HEK293 (cell line): ENCODE results near the gene KIZ.

ENCODE experiments used
- CTCF ChIA-PET: fragments of 350-600 bp; formaldehyde crosslinking; extraction: SDS; loops from one replicate; lab custom pipeline; 2021; ENCODE audit warnings: antibody characterized with exemption; lab: Yijun Ruan, JAX
- POLR2A ChIA-PET: fragments of 300-600 bp; formaldehyde crosslinking; extraction: SDS; loops from one replicate; lab custom pipeline; 2020; ENCODE audit warnings: antibody characterized with exemption, inconsistent platforms; lab: Yijun Ruan, JAX
- H3K27ac ChIP-seq: fragments of 200-500 bp; sonication (Bioruptor generic); 2 replicates; pipeline ENCODE4 v1.5.1; 2014; ENCODE audit warnings: low read depth, low read length, control low read depth, inconsistent platforms; ENCODE audit errors: extremely low read depth
- H3K36me3 ChIP-seq, 2 experiments: fragments of 200-500 bp in 1 of 2; sonication (Bioruptor generic) in 1 of 2; 1 replicate in 1 of 2; 2 replicates in 1 of 2; pipeline ENCODE4 v1.5.1; 2014 to 2017; ENCODE audit warnings: inconsistent platforms in 2 of 2, low read length in 2 of 2; ENCODE audit not compliant: control insufficient read depth in 2 of 2, insufficient read depth in 1 of 2
- H3K4me1 ChIP-seq: fragments of 200-500 bp; sonication (Bioruptor generic); 2 replicates; pipeline ENCODE4 v1.5.1; 2014; ENCODE audit warnings: mild to moderate bottlenecking, low read length, inconsistent platforms; ENCODE audit not compliant: control insufficient read depth, insufficient read depth
- H3K4me3 ChIP-seq: 2 replicates; pipeline ENCODE4 v1.5.1; 2011; ENCODE audit warnings: low read depth, mild to moderate bottlenecking, control low read depth, low read length, moderate library complexity
- H3K9me3 ChIP-seq: fragments of 200-500 bp; sonication (Bioruptor generic); 2 replicates; pipeline ENCODE4 v1.5.1; 2014; ENCODE audit warnings: low read depth, low read length, inconsistent platforms; ENCODE audit not compliant: control insufficient read depth, insufficient read depth
- GLI2 ChIP-seq: fragments of 450-650 bp; formaldehyde crosslinking; IDR thresholded peaks from 2 replicates; pipeline ENCODE4; 2017; ENCODE audit warnings: missing biosample characterization, missing genetic modification characterization, low read depth, borderline replicate concordance
- HOXC10 ChIP-seq: sonication (generic); formaldehyde crosslinking; IDR thresholded peaks from 2 replicates; pipeline ENCODE4 v1.8.1; 2023; ENCODE audit warnings: mild to moderate bottlenecking, missing genetic modification reagents
- KLF8 ChIP-seq: fragments of 450-650 bp; formaldehyde crosslinking; IDR thresholded peaks from 2 replicates; pipeline ENCODE4 v1.5.1; 2016; ENCODE audit warnings: missing biosample characterization, missing genetic modification characterization
- SALL2 ChIP-seq: fragments of 450-650 bp; formaldehyde crosslinking; IDR thresholded peaks from 2 replicates; pipeline ENCODE4 v1.5.0; 2017; ENCODE audit warnings: missing biosample characterization, mild to moderate bottlenecking, missing genetic modification characterization, borderline replicate concordance
- TSHZ1 ChIP-seq: fragments of 450-650 bp; formaldehyde crosslinking; IDR thresholded peaks from 2 replicates; pipeline ENCODE4 v1.5.1; 2016; ENCODE audit warnings: missing biosample characterization, missing genetic modification characterization, borderline replicate concordance
- ZBTB7A ChIP-seq: fragments of 450-650 bp; formaldehyde crosslinking; IDR thresholded peaks from 2 replicates; pipeline ENCODE4 v1.5.1; 2016; ENCODE audit warnings: low read depth, missing biosample characterization, missing genetic modification characterization
- ZNF112 ChIP-seq: fragments of 450-650 bp; formaldehyde crosslinking; IDR thresholded peaks from 2 replicates; pipeline ENCODE4 v1.5.0; 2017; ENCODE audit warnings: missing biosample characterization, missing genetic modification characterization
- ZNF121 ChIP-seq: fragments of 450-650 bp; formaldehyde crosslinking; IDR thresholded peaks from 2 replicates; pipeline ENCODE4 v1.5.1; 2016; ENCODE audit warnings: missing biosample characterization, missing genetic modification characterization
- ZNF133 ChIP-seq: fragments of 450-650 bp; formaldehyde crosslinking; IDR thresholded peaks from 2 replicates; pipeline ENCODE4 v1.5.1; 2016; ENCODE audit warnings: missing biosample characterization, missing genetic modification characterization
- ZNF140 ChIP-seq: fragments of 450-650 bp; formaldehyde crosslinking; IDR thresholded peaks from 2 replicates; pipeline ENCODE4 v1.5.1; 2016; ENCODE audit warnings: missing biosample characterization, missing genetic modification characterization
- ZNF184 ChIP-seq: fragments of 450-650 bp; IDR thresholded peaks from 2 replicates; pipeline ENCODE4 v1.5.1; 2018; ENCODE audit warnings: missing biosample characterization, mild to moderate bottlenecking, missing genetic modification characterization
- ZNF221 ChIP-seq: fragments of 450-650 bp; formaldehyde crosslinking; IDR thresholded peaks from 2 replicates; pipeline ENCODE4 v1.5.1; 2017; ENCODE audit warnings: missing biosample characterization, missing genetic modification characterization, borderline replicate concordance
- ZNF23 ChIP-seq: fragments of 450-650 bp; formaldehyde crosslinking; IDR thresholded peaks from 2 replicates; pipeline ENCODE4 v1.5.1; 2016; ENCODE audit warnings: missing biosample characterization, missing genetic modification characterization, borderline replicate concordance
- ZNF24 ChIP-seq: fragments of 450-650 bp; formaldehyde crosslinking; IDR thresholded peaks from 2 replicates; pipeline ENCODE4 v1.5.1; 2016; ENCODE audit warnings: missing biosample characterization, missing genetic modification characterization
- ZNF354C ChIP-seq: fragments of 450-650 bp; formaldehyde crosslinking; IDR thresholded peaks from 2 replicates; pipeline ENCODE4 v1.5.1; 2016; ENCODE audit warnings: missing biosample characterization, missing genetic modification characterization, low read depth, borderline replicate concordance
- ZNF530 ChIP-seq: fragments of 450-650 bp; formaldehyde crosslinking; IDR thresholded peaks from 2 replicates; pipeline ENCODE4 v1.5.1; 2016; ENCODE audit warnings: low read depth, missing biosample characterization, missing genetic modification characterization
- ZNF549 ChIP-seq: fragments of 450-650 bp; IDR thresholded peaks from 2 replicates; pipeline ENCODE4 v1.5.1; 2018; ENCODE audit warnings: missing biosample characterization, missing genetic modification characterization, mild to moderate bottlenecking, inconsistent platforms, moderate library complexity
- ZNF555 ChIP-seq: fragments of 450-650 bp; formaldehyde crosslinking; conservative IDR thresholded peaks from 2 replicates; pipeline ENCODE4 v1.5.1; 2017; ENCODE audit warnings: missing biosample characterization, mild to moderate bottlenecking, missing genetic modification characterization, inconsistent platforms
- ZNF76 ChIP-seq: fragments of 450-650 bp; formaldehyde crosslinking; IDR thresholded peaks from 2 replicates; pipeline ENCODE4; 2016; ENCODE audit warnings: low read depth, missing biosample characterization, missing genetic modification characterization, borderline replicate concordance
- ZSCAN30 ChIP-seq: fragments of 450-650 bp; IDR thresholded peaks from 2 replicates; pipeline ENCODE4 v1.5.1; 2018; ENCODE audit warnings: missing biosample characterization, mild to moderate bottlenecking, missing genetic modification characterization, moderate library complexity
- TF ChIP-seq, protein P1 (sequence below): fragments of 450-650 bp; formaldehyde crosslinking; IDR thresholded peaks from 2 replicates; pipeline ENCODE4 v1.5.1; 2017; ENCODE audit warnings: missing biosample characterization, missing genetic modification characterization
- TF ChIP-seq, protein P2 (sequence below): fragments of 450-650 bp; formaldehyde crosslinking; IDR thresholded peaks from 2 replicates; pipeline ENCODE4 v1.5.1; 2016; ENCODE audit warnings: missing biosample characterization, missing genetic modification characterization
- TF ChIP-seq, protein P3 (sequence below): fragments of 450-650 bp; formaldehyde crosslinking; IDR thresholded peaks from 2 replicates; pipeline ENCODE4 v1.5.1; 2017; ENCODE audit warnings: missing biosample characterization, mild to moderate bottlenecking, missing genetic modification characterization, moderate library complexity

KIZ gene

DNA sequence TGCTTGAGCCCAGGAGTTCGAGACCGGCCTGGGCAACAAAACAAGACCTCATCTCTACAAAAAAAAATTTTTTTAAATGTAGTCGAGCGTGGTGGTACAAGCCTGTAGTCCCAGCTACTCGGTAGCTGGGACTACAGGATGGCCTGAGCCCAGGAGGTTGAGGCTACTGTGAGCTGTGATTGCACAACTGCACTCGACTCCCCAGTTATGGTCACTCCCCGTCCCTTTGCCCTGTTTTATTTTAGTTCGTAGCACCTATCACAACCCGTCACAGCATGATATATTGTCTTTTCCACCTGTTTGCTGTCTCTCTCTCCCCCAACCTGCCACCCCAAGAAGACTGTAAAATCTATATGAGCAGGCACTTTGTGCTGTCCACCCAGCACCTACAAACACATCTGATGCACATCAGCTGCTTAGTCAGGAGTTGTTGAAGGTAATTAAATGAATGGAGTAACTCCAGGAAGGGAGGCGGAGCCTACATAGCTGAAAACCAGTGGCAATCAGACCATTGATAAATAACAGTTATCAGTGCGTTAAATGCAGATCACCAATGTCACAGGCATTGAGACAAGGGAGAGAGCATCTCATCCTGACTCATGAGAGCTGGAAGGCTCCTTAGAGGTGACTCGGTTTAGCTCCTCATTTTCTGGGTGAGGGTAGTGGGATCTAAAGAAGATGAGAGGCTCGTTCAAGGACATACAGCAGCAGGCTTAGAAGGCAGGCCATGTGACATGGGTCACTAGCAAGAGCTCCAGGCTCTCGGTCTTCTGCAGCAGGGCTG is 162.9 kb downstream of the KIZ start:
- no peaks in the 10 kb centered on the region for H3K4me1 ChIP-seq
- no peak overlapping the region for H3K27ac ChIP-seq
- no peaks in the 10 kb centered on the region for H3K36me3 ChIP-seq
- no peaks in the 10 kb centered on the region for H3K9me3 ChIP-seq
- no peak overlapping the region for H3K4me3 ChIP-seq
- no peak for TF ChIP-seq ZBTB7A (tag by site-specific recombination)
- ChIA-PET POLR2A (no interaction called here), CTCF (interaction anchor here (1.4 kb wide), 1 partner anchor 216 kb away, joined by 4 read pairs; no protein-coding TSS in a partner anchor)

DNA sequence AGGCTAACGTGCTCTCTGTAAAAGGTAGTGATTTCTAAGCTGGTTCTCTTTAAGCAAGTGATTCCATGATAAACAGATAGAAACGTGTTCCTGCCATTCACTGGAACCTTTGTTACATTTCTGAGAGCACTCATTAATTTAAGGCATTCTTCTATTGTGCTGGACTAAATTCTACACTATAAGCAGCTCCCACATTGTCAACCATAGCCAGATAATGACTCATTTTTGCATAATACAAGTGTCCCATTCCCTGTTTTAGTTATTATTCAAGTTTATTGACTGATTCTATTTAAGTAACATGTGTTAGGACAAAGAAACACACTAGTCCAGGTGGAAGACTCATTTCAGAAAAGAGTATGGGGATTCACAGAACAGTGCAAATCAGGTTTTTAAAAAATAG is 163.8 kb downstream of the KIZ start:
- POLR2A ChIA-PET, result no interaction called here
- Histone ChIP-seq H3K27ac (no peak overlapping the region), H3K9me3 (no peaks in the 10 kb centered on the region), H3K36me3 (no peaks in the 10 kb centered on the region), H3K4me1 (no peaks in the 10 kb centered on the region), H3K4me3 (no peak overlapping the region)
- CTCF ChIA-PET, result interaction anchor here (1.4 kb wide), 1 partner anchor 215 kb away, joined by 4 read pairs; no protein-coding TSS in a partner anchor
- TF ChIP-seq ZNF354C (tag by site-specific recombination) (no peak), ZNF549 (no peak), ZNF23 (tag by site-specific recombination) (no peak), GLI2 (tag by site-specific recombination) (no peak), SALL2 (tag by site-specific recombination) (no peak), ZNF76 (tag by site-specific recombination) (no peak), ZNF555 (tag by site-specific recombination) (no peak), ZNF530 (no peak), ZNF24 (tag by site-specific recombination) (no peak)
- TF ChIP-seq, protein P1, sequence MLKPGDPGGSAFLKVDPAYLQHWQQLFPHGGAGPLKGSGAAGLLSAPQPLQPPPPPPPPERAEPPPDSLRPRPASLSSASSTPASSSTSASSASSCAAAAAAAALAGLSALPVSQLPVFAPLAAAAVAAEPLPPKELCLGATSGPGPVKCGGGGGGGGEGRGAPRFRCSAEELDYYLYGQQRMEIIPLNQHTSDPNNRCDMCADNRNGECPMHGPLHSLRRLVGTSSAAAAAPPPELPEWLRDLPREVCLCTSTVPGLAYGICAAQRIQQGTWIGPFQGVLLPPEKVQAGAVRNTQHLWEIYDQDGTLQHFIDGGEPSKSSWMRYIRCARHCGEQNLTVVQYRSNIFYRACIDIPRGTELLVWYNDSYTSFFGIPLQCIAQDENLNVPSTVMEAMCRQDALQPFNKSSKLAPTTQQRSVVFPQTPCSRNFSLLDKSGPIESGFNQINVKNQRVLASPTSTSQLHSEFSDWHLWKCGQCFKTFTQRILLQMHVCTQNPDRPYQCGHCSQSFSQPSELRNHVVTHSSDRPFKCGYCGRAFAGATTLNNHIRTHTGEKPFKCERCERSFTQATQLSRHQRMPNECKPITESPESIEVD (tag by site-specific recombination), result no peak

- no peak overlapping the region for H3K4me3 ChIP-seq
- no peaks in the 10 kb centered on the region for H3K4me1 ChIP-seq
- H3K9me3 ChIP-seq, result no peaks in the 10 kb centered on the region
- H3K36me3 ChIP-seq, result no peaks in the 10 kb centered on the region
- no peak overlapping the region for H3K27ac ChIP-seq
- POLR2A ChIA-PET, result no interaction called here
- CTCF ChIA-PET, result no interaction called here
- TF ChIP-seq, protein P2, sequence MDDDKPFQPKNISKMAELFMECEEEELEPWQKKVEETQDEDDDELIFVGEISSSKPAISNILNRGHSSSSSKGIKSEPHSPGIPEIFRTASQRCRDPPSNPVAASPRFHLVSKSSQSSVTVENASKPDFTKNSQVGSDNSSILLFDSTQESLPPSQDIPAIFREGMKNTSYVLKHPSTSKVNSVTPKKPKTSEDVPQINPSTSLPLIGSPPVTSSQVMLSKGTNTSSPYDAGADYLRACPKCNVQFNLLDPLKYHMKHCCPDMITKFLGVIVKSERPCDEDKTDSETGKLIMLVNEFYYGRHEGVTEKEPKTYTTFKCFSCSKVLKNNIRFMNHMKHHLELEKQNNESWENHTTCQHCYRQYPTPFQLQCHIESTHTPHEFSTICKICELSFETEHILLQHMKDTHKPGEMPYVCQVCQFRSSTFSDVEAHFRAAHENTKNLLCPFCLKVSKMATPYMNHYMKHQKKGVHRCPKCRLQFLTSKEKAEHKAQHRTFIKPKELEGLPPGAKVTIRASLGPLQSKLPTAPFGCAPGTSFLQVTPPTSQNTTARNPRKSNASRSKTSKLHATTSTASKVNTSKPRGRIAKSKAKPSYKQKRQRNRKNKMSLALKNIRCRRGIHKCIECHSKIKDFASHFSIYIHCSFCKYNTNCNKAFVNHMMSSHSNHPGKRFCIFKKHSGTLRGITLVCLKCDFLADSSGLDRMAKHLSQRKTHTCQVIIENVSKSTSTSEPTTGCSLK, result no peak
- no peak for TF ChIP-seq TSHZ1 (tag by site-specific recombination)
- TF ChIP-seq, protein P3, sequence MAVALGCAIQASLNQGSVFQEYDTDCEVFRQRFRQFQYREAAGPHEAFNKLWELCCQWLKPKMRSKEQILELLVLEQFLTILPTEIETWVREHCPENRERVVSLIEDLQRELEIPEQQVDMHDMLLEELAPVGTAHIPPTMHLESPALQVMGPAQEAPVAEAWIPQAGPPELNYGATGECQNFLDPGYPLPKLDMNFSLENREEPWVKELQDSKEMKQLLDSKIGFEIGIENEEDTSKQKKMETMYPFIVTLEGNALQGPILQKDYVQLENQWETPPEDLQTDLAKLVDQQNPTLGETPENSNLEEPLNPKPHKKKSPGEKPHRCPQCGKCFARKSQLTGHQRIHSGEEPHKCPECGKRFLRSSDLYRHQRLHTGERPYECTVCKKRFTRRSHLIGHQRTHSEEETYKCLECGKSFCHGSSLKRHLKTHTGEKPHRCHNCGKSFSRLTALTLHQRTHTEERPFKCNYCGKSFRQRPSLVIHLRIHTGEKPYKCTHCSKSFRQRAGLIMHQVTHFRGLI (tag by site-specific recombination), result no peak
- no peak for TF ChIP-seq HOXC10
- TF ChIP-seq ZNF184, result no peak
- no peak for TF ChIP-seq ZSCAN30 (tag by site-specific recombination)
- no peak for TF ChIP-seq ZNF133 (tag by site-specific recombination)
- no peak for TF ChIP-seq KLF8 (tag by site-specific recombination)
- TF ChIP-seq ZNF221 (tag by site-specific recombination), result no peak
- TF ChIP-seq ZNF121 (tag by site-specific recombination), result no peak
- TF ChIP-seq ZNF140 (tag by site-specific recombination), result no peak
- TF ChIP-seq ZNF112 (tag by site-specific recombination), result no peak
These were observed 165.1 kb downstream of the KIZ start for GRCh38 chr20:21291026-21291425.
